ENCODE data around the gene ACADSB.

- no peak for TF ChIP-seq CTCF (IDR thresholded peaks at IDR 0.05)
- no peak for TF ChIP-seq POLR2AphosphoS5 (IDR thresholded peaks at IDR 0.05)
- no peak for TF ChIP-seq POLR2A (IDR thresholded peaks at IDR 0.05)
- TF ChIP-seq EP300 (IDR thresholded peaks at IDR 0.05): no peak
These were observed 60.6 kb downstream of the ACADSB start for GRCh38 chr10:123069246-123069986.
